ENCODE measurements around the gene TTR. TPM values are rescaled to one million over a fixed set of nuclear protein-coding genes. Genes with fewer than 3 reads are reported as not detected.

The TTR gene
- total and polyA plus RNA-seq, 2 experiments from 2014 or later, result not detected

GRCh38 chr18:31546476-31546875 lies 45.2 kb upstream of the TTR start:
- H3K4me2 ChIP-seq, result no peak overlapping the region
- no peak overlapping the region for H3K4me3 ChIP-seq
- TF ChIP-seq REST (IDR thresholded peaks at IDR 0.05; ENCODE audit: unreplicated experiment) (no peak), ZNF331 (CRISPR knock-in tag; IDR thresholded peaks at IDR 0.05; ENCODE audit: low read depth) (no peak), EZH2phosphoT487 (IDR thresholded peaks at IDR 0.05; ENCODE audit: unreplicated experiment) (no peak), CREB1 (CRISPR knock-in tag; IDR thresholded peaks at IDR 0.05; ENCODE audit: low read depth) (no peak), CTCF (conservative IDR thresholded peaks at IDR 0.05; ENCODE audit: low read depth in 2 of 2) (no peak), EZH2 (IDR thresholded peaks at IDR 0.05; ENCODE audit: low read depth, unreplicated experiment) (no peak), STAT1 (IDR thresholded peaks at IDR 0.05; ENCODE audit: unreplicated experiment) (no peak), ZNF114 (CRISPR knock-in tag; IDR thresholded peaks at IDR 0.05) (no peak), JUNB (IDR thresholded peaks at IDR 0.05; ENCODE audit: unreplicated experiment) (no peak), NANOG (IDR thresholded peaks at IDR 0.05; ENCODE audit: borderline replicate concordance) (no peak), POLR2AphosphoS5 (IDR thresholded peaks at IDR 0.05; ENCODE audit: low read depth) (no peak)
- TF ChIP-seq, protein P1, sequence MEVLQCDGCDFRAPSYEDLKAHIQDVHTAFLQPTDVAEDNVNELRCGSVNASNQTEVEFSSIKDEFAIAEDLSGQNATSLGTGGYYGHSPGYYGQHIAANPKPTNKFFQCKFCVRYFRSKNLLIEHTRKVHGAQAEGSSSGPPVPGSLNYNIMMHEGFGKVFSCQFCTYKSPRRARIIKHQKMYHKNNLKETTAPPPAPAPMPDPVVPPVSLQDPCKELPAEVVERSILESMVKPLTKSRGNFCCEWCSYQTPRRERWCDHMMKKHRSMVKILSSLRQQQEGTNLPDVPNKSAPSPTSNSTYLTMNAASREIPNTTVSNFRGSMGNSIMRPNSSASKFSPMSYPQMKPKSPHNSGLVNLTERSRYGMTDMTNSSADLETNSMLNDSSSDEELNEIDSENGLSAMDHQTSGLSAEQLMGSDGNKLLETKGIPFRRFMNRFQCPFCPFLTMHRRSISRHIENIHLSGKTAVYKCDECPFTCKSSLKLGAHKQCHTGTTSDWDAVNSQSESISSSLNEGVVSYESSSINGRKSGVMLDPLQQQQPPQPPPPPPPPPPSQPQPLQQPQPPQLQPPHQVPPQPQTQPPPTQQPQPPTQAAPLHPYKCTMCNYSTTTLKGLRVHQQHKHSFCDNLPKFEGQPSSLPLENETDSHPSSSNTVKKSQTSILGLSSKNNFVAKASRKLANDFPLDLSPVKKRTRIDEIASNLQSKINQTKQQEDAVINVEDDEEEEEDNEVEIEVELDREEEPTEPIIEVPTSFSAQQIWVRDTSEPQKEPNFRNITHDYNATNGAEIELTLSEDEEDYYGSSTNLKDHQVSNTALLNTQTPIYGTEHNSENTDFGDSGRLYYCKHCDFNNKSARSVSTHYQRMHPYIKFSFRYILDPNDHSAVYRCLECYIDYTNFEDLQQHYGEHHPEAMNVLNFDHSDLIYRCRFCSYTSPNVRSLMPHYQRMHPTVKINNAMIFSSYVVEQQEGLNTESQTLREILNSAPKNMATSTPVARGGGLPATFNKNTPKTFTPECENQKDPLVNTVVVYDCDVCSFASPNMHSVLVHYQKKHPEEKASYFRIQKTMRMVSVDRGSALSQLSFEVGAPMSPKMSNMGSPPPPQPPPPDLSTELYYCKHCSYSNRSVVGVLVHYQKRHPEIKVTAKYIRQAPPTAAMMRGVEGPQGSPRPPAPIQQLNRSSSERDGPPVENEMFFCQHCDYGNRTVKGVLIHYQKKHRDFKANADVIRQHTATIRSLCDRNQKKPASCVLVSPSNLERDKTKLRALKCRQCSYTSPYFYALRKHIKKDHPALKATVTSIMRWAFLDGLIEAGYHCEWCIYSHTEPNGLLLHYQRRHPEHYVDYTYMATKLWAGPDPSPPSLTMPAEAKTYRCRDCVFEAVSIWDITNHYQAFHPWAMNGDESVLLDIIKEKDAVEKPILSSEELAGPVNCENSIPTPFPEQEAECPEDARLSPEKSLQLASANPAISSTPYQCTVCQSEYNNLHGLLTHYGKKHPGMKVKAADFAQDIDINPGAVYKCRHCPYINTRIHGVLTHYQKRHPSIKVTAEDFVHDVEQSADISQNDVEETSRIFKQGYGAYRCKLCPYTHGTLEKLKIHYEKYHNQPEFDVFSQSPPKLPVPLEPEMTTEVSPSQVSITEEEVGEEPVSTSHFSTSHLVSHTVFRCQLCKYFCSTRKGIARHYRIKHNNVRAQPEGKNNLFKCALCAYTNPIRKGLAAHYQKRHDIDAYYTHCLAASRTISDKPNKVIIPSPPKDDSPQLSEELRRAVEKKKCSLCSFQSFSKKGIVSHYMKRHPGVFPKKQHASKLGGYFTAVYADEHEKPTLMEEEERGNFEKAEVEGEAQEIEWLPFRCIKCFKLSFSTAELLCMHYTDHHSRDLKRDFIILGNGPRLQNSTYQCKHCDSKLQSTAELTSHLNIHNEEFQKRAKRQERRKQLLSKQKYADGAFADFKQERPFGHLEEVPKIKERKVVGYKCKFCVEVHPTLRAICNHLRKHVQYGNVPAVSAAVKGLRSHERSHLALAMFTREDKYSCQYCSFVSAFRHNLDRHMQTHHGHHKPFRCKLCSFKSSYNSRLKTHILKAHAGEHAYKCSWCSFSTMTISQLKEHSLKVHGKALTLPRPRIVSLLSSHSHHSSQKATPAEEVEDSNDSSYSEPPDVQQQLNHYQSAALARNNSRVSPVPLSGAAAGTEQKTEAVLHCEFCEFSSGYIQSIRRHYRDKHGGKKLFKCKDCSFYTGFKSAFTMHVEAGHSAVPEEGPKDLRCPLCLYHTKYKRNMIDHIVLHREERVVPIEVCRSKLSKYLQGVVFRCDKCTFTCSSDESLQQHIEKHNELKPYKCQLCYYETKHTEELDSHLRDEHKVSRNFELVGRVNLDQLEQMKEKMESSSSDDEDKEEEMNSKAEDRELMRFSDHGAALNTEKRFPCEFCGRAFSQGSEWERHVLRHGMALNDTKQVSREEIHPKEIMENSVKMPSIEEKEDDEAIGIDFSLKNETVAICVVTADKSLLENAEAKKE (CRISPR knock-in tag; IDR thresholded peaks at IDR 0.05), result no peak
- TF ChIP-seq, protein P2, sequence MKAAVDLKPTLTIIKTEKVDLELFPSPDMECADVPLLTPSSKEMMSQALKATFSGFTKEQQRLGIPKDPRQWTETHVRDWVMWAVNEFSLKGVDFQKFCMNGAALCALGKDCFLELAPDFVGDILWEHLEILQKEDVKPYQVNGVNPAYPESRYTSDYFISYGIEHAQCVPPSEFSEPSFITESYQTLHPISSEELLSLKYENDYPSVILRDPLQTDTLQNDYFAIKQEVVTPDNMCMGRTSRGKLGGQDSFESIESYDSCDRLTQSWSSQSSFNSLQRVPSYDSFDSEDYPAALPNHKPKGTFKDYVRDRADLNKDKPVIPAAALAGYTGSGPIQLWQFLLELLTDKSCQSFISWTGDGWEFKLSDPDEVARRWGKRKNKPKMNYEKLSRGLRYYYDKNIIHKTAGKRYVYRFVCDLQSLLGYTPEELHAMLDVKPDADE (IDR thresholded peaks at IDR 0.05), result no peak
- DNase-seq (ENCODE audit: low spot score) (no peak), ATAC-seq (no peak)
- H3K27ac ChIP-seq (ENCODE audit: low read depth), result no peak overlapping the region
- H3K79me2 ChIP-seq (replicated peaks; ENCODE audit: insufficient read depth), result no peaks in the 10 kb centered on the region
- Mint-ChIP-seq H3K9me3 (no peaks in the 10 kb centered on the region), H3K36me3 (ENCODE audit: low read depth) (peaks cover 53% of the 10 kb centered on the region), H3K4me3 (no peak overlapping the region), H3K27ac (no peak overlapping the region), H3K4me1 (peaks cover 18% of the 10 kb centered on the region), H3K27me3 (ENCODE audit: insufficient read depth, low read depth, poor library complexity) (peaks cover 3% of the 10 kb centered on the region)
- H2AFZ ChIP-seq, result no peak overlapping the region
- H4K20me1 ChIP-seq (replicated peaks; ENCODE audit: insufficient read depth), result no peaks in the 10 kb centered on the region; the same call in 1 of the 2 replicates
- H3K27me3 ChIP-seq (ENCODE audit: insufficient read depth), result no peaks in the 10 kb centered on the region
- no peaks in the 10 kb centered on the region for H3K9me2 ChIP-seq (ENCODE audit: insufficient read depth)
- H3K4me1 ChIP-seq (ENCODE audit: insufficient read depth), result peaks cover 11% of the 10 kb centered on the region
- peaks cover 27% of the 10 kb centered on the region for H3K36me3 ChIP-seq (ENCODE audit: insufficient read depth)
- no peaks in the 10 kb centered on the region for H3F3A ChIP-seq (replicated peaks; ENCODE audit: low read depth)
